Measurements from ENCODE around the gene RUNX2. TPM values are rescaled to one million over a fixed set of nuclear protein-coding genes. Genes with fewer than 3 reads are reported as not detected.

The RUNX2 gene
- total and polyA plus RNA-seq, 2 experiments from 2014 or later = 0.66 to 1.7 TPM

- Histone ChIP-seq H3K4me3 (no peak overlapping the region), H3K9me2 (ENCODE audit: insufficient read depth) (no peaks in the 10 kb centered on the region), H3K4me1 (ENCODE audit: insufficient read depth) (no peaks in the 10 kb centered on the region; the same call in 1 of the 2 replicates), H2AFZ (no peak overlapping the region), H3F3A (replicated peaks; ENCODE audit: low read depth) (no peaks in the 10 kb centered on the region), H3K27me3 (ENCODE audit: insufficient read depth) (no peaks in the 10 kb centered on the region), H3K79me2 (replicated peaks; ENCODE audit: insufficient read depth) (no peaks in the 10 kb centered on the region), H3K4me2 (no peak overlapping the region), H4K20me1 (replicated peaks; ENCODE audit: insufficient read depth) (no peaks in the 10 kb centered on the region), H3K27ac (ENCODE audit: low read depth) (no peak overlapping the region), H3K36me3 (ENCODE audit: insufficient read depth) (no peaks in the 10 kb centered on the region)
- H3K4me1 Mint-ChIP-seq = peaks cover 9% of the 10 kb centered on the region; the same call in 2 of the 3 replicates
- H3K4me3 Mint-ChIP-seq = no peak overlapping the region
- no peaks in the 10 kb centered on the region for H3K27me3 Mint-ChIP-seq (ENCODE audit: insufficient read depth, low read depth, poor library complexity)
- no peaks in the 10 kb centered on the region for H3K36me3 Mint-ChIP-seq (ENCODE audit: low read depth)
- ATAC-seq = no peak
- no peak overlapping the region for H3K27ac Mint-ChIP-seq
- DNase-seq (ENCODE audit: low spot score) = no peak
- TF ChIP-seq, protein P1, sequence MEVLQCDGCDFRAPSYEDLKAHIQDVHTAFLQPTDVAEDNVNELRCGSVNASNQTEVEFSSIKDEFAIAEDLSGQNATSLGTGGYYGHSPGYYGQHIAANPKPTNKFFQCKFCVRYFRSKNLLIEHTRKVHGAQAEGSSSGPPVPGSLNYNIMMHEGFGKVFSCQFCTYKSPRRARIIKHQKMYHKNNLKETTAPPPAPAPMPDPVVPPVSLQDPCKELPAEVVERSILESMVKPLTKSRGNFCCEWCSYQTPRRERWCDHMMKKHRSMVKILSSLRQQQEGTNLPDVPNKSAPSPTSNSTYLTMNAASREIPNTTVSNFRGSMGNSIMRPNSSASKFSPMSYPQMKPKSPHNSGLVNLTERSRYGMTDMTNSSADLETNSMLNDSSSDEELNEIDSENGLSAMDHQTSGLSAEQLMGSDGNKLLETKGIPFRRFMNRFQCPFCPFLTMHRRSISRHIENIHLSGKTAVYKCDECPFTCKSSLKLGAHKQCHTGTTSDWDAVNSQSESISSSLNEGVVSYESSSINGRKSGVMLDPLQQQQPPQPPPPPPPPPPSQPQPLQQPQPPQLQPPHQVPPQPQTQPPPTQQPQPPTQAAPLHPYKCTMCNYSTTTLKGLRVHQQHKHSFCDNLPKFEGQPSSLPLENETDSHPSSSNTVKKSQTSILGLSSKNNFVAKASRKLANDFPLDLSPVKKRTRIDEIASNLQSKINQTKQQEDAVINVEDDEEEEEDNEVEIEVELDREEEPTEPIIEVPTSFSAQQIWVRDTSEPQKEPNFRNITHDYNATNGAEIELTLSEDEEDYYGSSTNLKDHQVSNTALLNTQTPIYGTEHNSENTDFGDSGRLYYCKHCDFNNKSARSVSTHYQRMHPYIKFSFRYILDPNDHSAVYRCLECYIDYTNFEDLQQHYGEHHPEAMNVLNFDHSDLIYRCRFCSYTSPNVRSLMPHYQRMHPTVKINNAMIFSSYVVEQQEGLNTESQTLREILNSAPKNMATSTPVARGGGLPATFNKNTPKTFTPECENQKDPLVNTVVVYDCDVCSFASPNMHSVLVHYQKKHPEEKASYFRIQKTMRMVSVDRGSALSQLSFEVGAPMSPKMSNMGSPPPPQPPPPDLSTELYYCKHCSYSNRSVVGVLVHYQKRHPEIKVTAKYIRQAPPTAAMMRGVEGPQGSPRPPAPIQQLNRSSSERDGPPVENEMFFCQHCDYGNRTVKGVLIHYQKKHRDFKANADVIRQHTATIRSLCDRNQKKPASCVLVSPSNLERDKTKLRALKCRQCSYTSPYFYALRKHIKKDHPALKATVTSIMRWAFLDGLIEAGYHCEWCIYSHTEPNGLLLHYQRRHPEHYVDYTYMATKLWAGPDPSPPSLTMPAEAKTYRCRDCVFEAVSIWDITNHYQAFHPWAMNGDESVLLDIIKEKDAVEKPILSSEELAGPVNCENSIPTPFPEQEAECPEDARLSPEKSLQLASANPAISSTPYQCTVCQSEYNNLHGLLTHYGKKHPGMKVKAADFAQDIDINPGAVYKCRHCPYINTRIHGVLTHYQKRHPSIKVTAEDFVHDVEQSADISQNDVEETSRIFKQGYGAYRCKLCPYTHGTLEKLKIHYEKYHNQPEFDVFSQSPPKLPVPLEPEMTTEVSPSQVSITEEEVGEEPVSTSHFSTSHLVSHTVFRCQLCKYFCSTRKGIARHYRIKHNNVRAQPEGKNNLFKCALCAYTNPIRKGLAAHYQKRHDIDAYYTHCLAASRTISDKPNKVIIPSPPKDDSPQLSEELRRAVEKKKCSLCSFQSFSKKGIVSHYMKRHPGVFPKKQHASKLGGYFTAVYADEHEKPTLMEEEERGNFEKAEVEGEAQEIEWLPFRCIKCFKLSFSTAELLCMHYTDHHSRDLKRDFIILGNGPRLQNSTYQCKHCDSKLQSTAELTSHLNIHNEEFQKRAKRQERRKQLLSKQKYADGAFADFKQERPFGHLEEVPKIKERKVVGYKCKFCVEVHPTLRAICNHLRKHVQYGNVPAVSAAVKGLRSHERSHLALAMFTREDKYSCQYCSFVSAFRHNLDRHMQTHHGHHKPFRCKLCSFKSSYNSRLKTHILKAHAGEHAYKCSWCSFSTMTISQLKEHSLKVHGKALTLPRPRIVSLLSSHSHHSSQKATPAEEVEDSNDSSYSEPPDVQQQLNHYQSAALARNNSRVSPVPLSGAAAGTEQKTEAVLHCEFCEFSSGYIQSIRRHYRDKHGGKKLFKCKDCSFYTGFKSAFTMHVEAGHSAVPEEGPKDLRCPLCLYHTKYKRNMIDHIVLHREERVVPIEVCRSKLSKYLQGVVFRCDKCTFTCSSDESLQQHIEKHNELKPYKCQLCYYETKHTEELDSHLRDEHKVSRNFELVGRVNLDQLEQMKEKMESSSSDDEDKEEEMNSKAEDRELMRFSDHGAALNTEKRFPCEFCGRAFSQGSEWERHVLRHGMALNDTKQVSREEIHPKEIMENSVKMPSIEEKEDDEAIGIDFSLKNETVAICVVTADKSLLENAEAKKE (CRISPR knock-in tag; IDR thresholded peaks at IDR 0.05) = no peak
- TF ChIP-seq POLR2AphosphoS5 (IDR thresholded peaks at IDR 0.05; ENCODE audit: low read depth) (no peak), JUNB (IDR thresholded peaks at IDR 0.05; ENCODE audit: unreplicated experiment) (no peak), EZH2phosphoT487 (IDR thresholded peaks at IDR 0.05; ENCODE audit: unreplicated experiment) (no peak), CREB1 (CRISPR knock-in tag; IDR thresholded peaks at IDR 0.05; ENCODE audit: low read depth) (no peak)
- no peaks in the 10 kb centered on the region for H3K9me3 Mint-ChIP-seq
Measured at GRCh38 chr6:45433533-45434380, 105.6 kb downstream of the RUNX2 start.

DNA sequence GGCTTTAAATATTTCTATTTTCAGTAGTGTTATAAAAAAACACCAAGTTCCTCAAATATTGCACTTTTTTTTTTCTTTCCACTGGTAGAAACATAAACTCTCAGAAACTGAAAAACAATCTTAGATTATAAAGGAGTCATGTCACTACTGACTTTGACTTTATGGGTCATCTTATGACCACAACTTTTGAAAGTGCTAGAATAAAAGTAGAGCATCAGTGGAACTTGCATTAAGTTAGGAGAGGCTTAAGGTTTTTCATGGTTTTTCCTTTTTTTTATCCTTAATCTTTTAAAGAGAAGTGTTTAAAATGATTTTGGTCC is 106.2 kb downstream of the RUNX2 start:
- H3K4me1 ChIP-seq (ENCODE audit: insufficient read depth) = no peaks in the 10 kb centered on the region; the same call in 1 of the 2 replicates
- Mint-ChIP-seq H3K9me3 (no peaks in the 10 kb centered on the region), H3K36me3 (ENCODE audit: low read depth) (no peaks in the 10 kb centered on the region), H3K27me3 (ENCODE audit: insufficient read depth, low read depth, poor library complexity) (no peaks in the 10 kb centered on the region), H3K4me1 (peaks cover 9% of the 10 kb centered on the region; the same call in 2 of the 3 replicates), H3K27ac (no peak overlapping the region), H3K4me3 (no peak overlapping the region)
- no peak overlapping the region for H2AFZ ChIP-seq
- ATAC-seq (no peak), DNase-seq (ENCODE audit: low spot score) (no peak)
- no peaks in the 10 kb centered on the region for H3K27me3 ChIP-seq (ENCODE audit: insufficient read depth)
- H3K27ac ChIP-seq (ENCODE audit: low read depth) = no peak overlapping the region
- H3K36me3 ChIP-seq (ENCODE audit: insufficient read depth) = no peaks in the 10 kb centered on the region
- no peaks in the 10 kb centered on the region for H3K9me2 ChIP-seq (ENCODE audit: insufficient read depth)
- H3K4me2 ChIP-seq = no peak overlapping the region
- no peaks in the 10 kb centered on the region for H3F3A ChIP-seq (replicated peaks; ENCODE audit: low read depth)
- no peaks in the 10 kb centered on the region for H3K79me2 ChIP-seq (replicated peaks; ENCODE audit: insufficient read depth)
- TF ChIP-seq EZH2 (IDR thresholded peaks at IDR 0.05; ENCODE audit: low read depth, unreplicated experiment) = no peak
- no peak for TF ChIP-seq REST (IDR thresholded peaks at IDR 0.05; ENCODE audit: unreplicated experiment)
- TF ChIP-seq ZNF331 (CRISPR knock-in tag; IDR thresholded peaks at IDR 0.05; ENCODE audit: low read depth) = no peak
- no peak for TF ChIP-seq EZH2phosphoT487 (IDR thresholded peaks at IDR 0.05; ENCODE audit: unreplicated experiment)
- TF ChIP-seq NANOG (IDR thresholded peaks at IDR 0.05; ENCODE audit: borderline replicate concordance) = no peak
- no peak for TF ChIP-seq JUNB (IDR thresholded peaks at IDR 0.05; ENCODE audit: unreplicated experiment)
- no peak overlapping the region for H3K4me3 ChIP-seq
- no peaks in the 10 kb centered on the region for H4K20me1 ChIP-seq (replicated peaks; ENCODE audit: insufficient read depth)
